Endodermal cell (in vitro differentiated cells): ENCODE results near the gene PHF23. TPM values are rescaled to one million over a fixed set of nuclear protein-coding genes. Genes with fewer than 3 reads are reported as not detected.

Experiments used
- DNase-seq: peaks from one replicate; pipeline ENCODE4 v3.0.0-alpha.2; 2017
- H3K27ac ChIP-seq: 2 replicates; pipeline ENCODE4 v1.5.1; 2013; ENCODE audit warnings: mild to moderate bottlenecking, low read depth, low read length, moderate library complexity
- H3K27me3 ChIP-seq: 2 replicates; pipeline ENCODE4 v1.6.1; 2013; ENCODE audit warnings: mild to moderate bottlenecking, low read length, moderate library complexity; ENCODE audit not compliant: insufficient read depth, control insufficient read depth, poor library complexity, severe bottlenecking
- H3K36me3 ChIP-seq: 2 replicates; pipeline ENCODE4 v1.7.0; 2013; ENCODE audit warnings: mild to moderate bottlenecking, low read length, moderate library complexity; ENCODE audit not compliant: control insufficient read depth, insufficient read depth
- H3K4me1 ChIP-seq: one replicate; pipeline ENCODE4 v1.7.0; 2013; ENCODE audit warnings: low read length; ENCODE audit not compliant: control insufficient read depth, insufficient read depth
- H3K4me3 ChIP-seq: 2 replicates; pipeline ENCODE4 v1.5.1; 2013; ENCODE audit warnings: mild to moderate bottlenecking, low read length, moderate library complexity
- H3K9ac ChIP-seq: 2 replicates; pipeline ENCODE4 v1.6.1; 2013; ENCODE audit warnings: mild to moderate bottlenecking, low read length, moderate library complexity; ENCODE audit not compliant: poor library complexity, severe bottlenecking; ENCODE audit errors: extremely low read depth
- H3K9me3 ChIP-seq: 2 replicates; pipeline ENCODE4 v1.6.1; 2013; ENCODE audit warnings: mild to moderate bottlenecking, low read length, moderate library complexity; ENCODE audit not compliant: control insufficient read depth
- H3K27ac Mint-ChIP-seq: 2 replicates; pipeline ENCODE4 v1.8.0; 2020; ENCODE audit warnings: mixed read lengths
- H3K27me3 Mint-ChIP-seq: 2 replicates; pipeline ENCODE4 v1.8.0; 2021; ENCODE audit warnings: mild to moderate bottlenecking, mixed read lengths; ENCODE audit not compliant: insufficient read depth
- H3K36me3 Mint-ChIP-seq: 2 replicates; pipeline ENCODE4 v1.8.0; 2020; ENCODE audit warnings: low read depth, mixed read lengths
- H3K4me1 Mint-ChIP-seq: 2 replicates; pipeline ENCODE4 v1.8.0; 2020; ENCODE audit warnings: mixed read lengths
- H3K4me3 Mint-ChIP-seq: 2 replicates; pipeline ENCODE4 v1.8.0; 2020; ENCODE audit warnings: mild to moderate bottlenecking, moderate library complexity, mixed read lengths
- H3K9me3 Mint-ChIP-seq: 2 replicates; pipeline ENCODE4 v1.8.0; 2020; ENCODE audit warnings: mild to moderate bottlenecking, mixed read lengths
- CTCF ChIP-seq: fragments of 200-600 bp; sonication (generic); conservative IDR thresholded peaks from 2 replicates; pipeline ENCODE4 v1.5.0; 2021; ENCODE audit warnings: antibody characterized with exemption, mild to moderate bottlenecking
- WGBS, 2 experiments: methylation state at CpG; one replicate each; pipeline versions ENCODE4 v1.1.5 to v1.1.7; 2013; ENCODE audit warnings: missing lambda C conversion rate in 2 of 2, mixed read lengths in 1 of 2; ENCODE audit not compliant: insufficient coverage in 1 of 2, insufficient read length in 1 of 2; 5-methylcytosine and 5-hydroxymethylcytosine counted together
- total RNA-seq, 2 donors: library from RNA; stranded (reverse); fragmentation: NEBNext Ultra II Directional in 1 of 2; extraction: Animal tissue kit (Norgen Biotek cat#: 25700) in 1 of 2; gene quantifications; 2 replicates in 1 of 2; 3 replicates in 1 of 2; pipeline ENCODE4 v1.2.1, GENCODE V29; 2021

PHF23 gene
- total RNA-seq, 2 donors from 2014 or later = 67.3 to 71.6 TPM

- Histone ChIP-seq H3K4me3 (peak overlapping the region; percentile 78), H3K4me1 (peaks cover 16% of the 10 kb centered on the region), H3K9ac (no peak overlapping the region), H3K36me3 (peaks cover 5% of the 10 kb centered on the region), H3K27me3 (no peaks in the 10 kb centered on the region), H3K27ac (peak overlapping the region; percentile 64), H3K9me3 (no peaks in the 10 kb centered on the region)
- H3K27me3 Mint-ChIP-seq = peaks cover 4% of the 10 kb centered on the region
- no peaks in the 10 kb centered on the region for H3K9me3 Mint-ChIP-seq
- H3K36me3 Mint-ChIP-seq = peaks cover 5% of the 10 kb centered on the region
- TF ChIP-seq CTCF = no peak
- 24 to 60% methylated on average over 1 to 7 of the region's 7 CpGs for WGBS, 2 experiments
- peaks cover 55% of the 10 kb centered on the region for H3K4me1 Mint-ChIP-seq
- peak overlapping the region; percentile 58 for H3K4me3 Mint-ChIP-seq
- DNase-seq = no peak
- H3K27ac Mint-ChIP-seq = peak overlapping the region; percentile 93
Observed at GRCh38 chr17:7216242-7217112, 22.8 kb downstream of the PHF23 start.

GRCh38 chr17:7215652-7216180 is 23.5 kb downstream of the PHF23 start:
- no peaks in the 10 kb centered on the region for H3K36me3 Mint-ChIP-seq
- peak overlapping the region; percentile 58 for H3K4me3 Mint-ChIP-seq
- no peaks in the 10 kb centered on the region for H3K9me3 Mint-ChIP-seq
- no peak for TF ChIP-seq CTCF
- Histone ChIP-seq H3K36me3 (no peaks in the 10 kb centered on the region), H3K9me3 (no peaks in the 10 kb centered on the region), H3K4me1 (peaks cover 14% of the 10 kb centered on the region), H3K27ac (peak overlapping the region; percentile 95), H3K27me3 (no peaks in the 10 kb centered on the region), H3K9ac (no peak overlapping the region), H3K4me3 (peak overlapping the region; percentile 78)
- H3K27me3 Mint-ChIP-seq = peaks cover 4% of the 10 kb centered on the region
- H3K4me1 Mint-ChIP-seq = peaks cover 48% of the 10 kb centered on the region
- 15 to 30% methylated on average over 4 to 7 of the region's 10 CpGs for WGBS, 2 experiments
- peak overlapping the region; percentile 99 for H3K27ac Mint-ChIP-seq
- DNase-seq = peak; percentile 84

DNA sequence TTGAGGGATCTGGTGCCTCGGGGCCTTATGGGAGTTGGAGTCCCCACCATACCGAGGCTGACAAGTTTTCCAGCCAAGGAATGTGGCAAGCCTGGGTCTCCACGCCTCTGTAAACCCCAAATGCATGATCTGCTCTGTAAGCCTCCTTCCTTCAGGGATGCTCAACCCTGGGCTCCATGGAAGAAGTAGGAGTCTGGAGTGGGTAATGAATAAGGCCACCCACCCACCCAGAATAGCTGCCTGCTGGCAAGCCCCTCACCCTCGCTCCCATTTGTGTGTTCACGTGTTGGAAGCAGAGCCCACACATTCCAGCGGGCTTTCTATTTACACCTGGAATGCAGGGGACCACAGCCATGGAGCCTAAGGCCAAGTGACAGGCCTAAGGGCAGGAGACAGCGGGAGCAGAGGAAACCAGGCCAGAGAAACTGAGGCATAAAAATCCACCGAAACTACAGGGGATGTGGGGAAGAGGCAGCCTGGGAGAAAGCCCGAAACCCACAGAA is 24.1 kb downstream of the PHF23 start:
- Histone ChIP-seq H3K4me1 (peaks cover 14% of the 10 kb centered on the region), H3K27ac (peak overlapping the region; percentile 95), H3K9ac (no peak overlapping the region), H3K36me3 (no peaks in the 10 kb centered on the region), H3K4me3 (peak overlapping the region; percentile 76), H3K27me3 (no peaks in the 10 kb centered on the region), H3K9me3 (no peaks in the 10 kb centered on the region)
- Mint-ChIP-seq H3K4me1 (peaks cover 44% of the 10 kb centered on the region), H3K4me3 (peak overlapping the region; percentile 58), H3K36me3 (no peaks in the 10 kb centered on the region), H3K9me3 (no peaks in the 10 kb centered on the region), H3K27me3 (peaks cover 4% of the 10 kb centered on the region), H3K27ac (peak overlapping the region; percentile 99)
- 0 to 10% methylated on average over 4 to 9 of the region's 9 CpGs for WGBS, 2 experiments
- DNase-seq = no peak
- no peak for TF ChIP-seq CTCF
